Muscle layer of colon (tissue), 2 donors: ENCODE measurements around the gene DAB1.
"Not testable (repeated sequence)": the region's sequence is repeated elsewhere in the genome, so short reads cannot be mapped to it uniquely, and the experiment has no call there.

Source experiments
- H3K27ac ChIP-seq: one replicate; pipeline ENCODE4 v1.7.0; 2013; ENCODE audit warnings: low read depth, mild to moderate bottlenecking, low read length, moderate library complexity
- H3K27me3 ChIP-seq, 2 donors: one replicate each; pipeline ENCODE4 v1.7.0; 2013; ENCODE audit warnings: low read length in 2 of 2, mild to moderate bottlenecking in 2 of 2; ENCODE audit not compliant: insufficient read depth in 2 of 2, control insufficient read depth in 1 of 2
- H3K36me3 ChIP-seq: one replicate; pipeline ENCODE4 v1.7.0; 2013; ENCODE audit warnings: mild to moderate bottlenecking, low read length; ENCODE audit not compliant: insufficient read depth
- H3K4me1 ChIP-seq: one replicate; pipeline ENCODE4 v1.7.0; 2013; ENCODE audit warnings: mild to moderate bottlenecking, low read length; ENCODE audit not compliant: insufficient read depth
- H3K4me3 ChIP-seq, 2 donors: one replicate each; pipeline ENCODE4 v1.7.0; 2013; ENCODE audit warnings: low read length in 2 of 2, low read depth in 1 of 2, mild to moderate bottlenecking in 1 of 2, moderate library complexity in 1 of 2
- H3K9ac ChIP-seq: one replicate; pipeline ENCODE4 v1.7.0; 2013; ENCODE audit warnings: low read length
- H3K9me3 ChIP-seq: one replicate; pipeline ENCODE4 v1.7.0; 2013; ENCODE audit warnings: mild to moderate bottlenecking, low read length
- donor health status: abdominal sarcoma.
- donor health status: Adenocarcinoma of cecum.

Gene DAB1

GRCh38 chr1:57357462-57357861, 66.4 kb downstream of the DAB1 start:
- Histone ChIP-seq H3K4me3 (no peak overlapping the region), H3K27ac (no peak overlapping the region), H3K9ac (no peak overlapping the region), H3K27me3 (no peaks in the 10 kb centered on the region), H3K9me3 (no peaks in the 10 kb centered on the region), H3K36me3 (no peaks in the 10 kb centered on the region), H3K4me1 (no peaks in the 10 kb centered on the region)

- Histone ChIP-seq H3K36me3 (no peaks in the 10 kb centered on the region), H3K4me1 (no peaks in the 10 kb centered on the region), H3K27ac (no peak overlapping the region), H3K4me3 (no peak overlapping the region), H3K27me3 (no peaks in the 10 kb centered on the region), H3K9me3 (no peaks in the 10 kb centered on the region), H3K9ac (no peak overlapping the region)
Measured at GRCh38 chr1:57353654-57354053, 70.2 kb downstream of the DAB1 start.

GRCh38 chr1:57350610-57351009, 73.2 kb downstream of the DAB1 start:
- Histone ChIP-seq H3K4me1 (no peaks in the 10 kb centered on the region), H3K36me3 (no peaks in the 10 kb centered on the region), H3K27me3 (no peaks in the 10 kb centered on the region), H3K9me3 (no peaks in the 10 kb centered on the region), H3K27ac (no peak overlapping the region), H3K9ac (no peak overlapping the region), H3K4me3 (no peak overlapping the region)

- H3K27me3 ChIP-seq, result no peaks in the 10 kb centered on the region
- no peaks in the 10 kb centered on the region for H3K4me1 ChIP-seq
- H3K9ac ChIP-seq, result no peak overlapping the region
- H3K36me3 ChIP-seq, result no peaks in the 10 kb centered on the region
- no peaks in the 10 kb centered on the region for H3K9me3 ChIP-seq
- no peak overlapping the region for H3K27ac ChIP-seq
- H3K4me3 ChIP-seq, result no peak overlapping the region
Measured at GRCh38 chr1:57348921-57349320, 74.9 kb downstream of the DAB1 start.

- H3K9ac ChIP-seq, result no peak overlapping the region
Measured at GRCh38 chr1:57345916-57346315, 77.9 kb downstream of the DAB1 start.

GRCh38 chr1:57344265-57344664, 79.6 kb downstream of the DAB1 start:
- H3K36me3 ChIP-seq, result no peaks in the 10 kb centered on the region
- H3K9me3 ChIP-seq, result no peaks in the 10 kb centered on the region
- no peak overlapping the region for H3K4me3 ChIP-seq
- no peak overlapping the region for H3K27ac ChIP-seq
- H3K9ac ChIP-seq, result no peak overlapping the region
- H3K27me3 ChIP-seq, result no peaks in the 10 kb centered on the region
- H3K4me1 ChIP-seq, result no peaks in the 10 kb centered on the region

More at GRCh38 chr1:57345916-57346315, 77.9 kb downstream of the DAB1 start:
- Histone ChIP-seq H3K4me1 (no peaks in the 10 kb centered on the region), H3K9me3 (no peaks in the 10 kb centered on the region), H3K4me3 (no peak overlapping the region), H3K27me3 (no peaks in the 10 kb centered on the region), H3K36me3 (no peaks in the 10 kb centered on the region), H3K27ac (no peak overlapping the region)

- H3K4me1 ChIP-seq, H3K9me3 ChIP-seq, H3K4me3 ChIP-seq, H3K9ac ChIP-seq, H3K27me3 ChIP-seq, H3K36me3 ChIP-seq, H3K27ac ChIP-seq: not testable (repeated sequence)
Measured at GRCh38 chr1:57343298-57343915, 80.5 kb downstream of the DAB1 start.

- no peaks in the 10 kb centered on the region for H3K36me3 ChIP-seq
- H3K27ac ChIP-seq, result no peak overlapping the region
- no peaks in the 10 kb centered on the region for H3K27me3 ChIP-seq
- H3K4me1 ChIP-seq, result no peaks in the 10 kb centered on the region
- no peak overlapping the region for H3K4me3 ChIP-seq
- no peak overlapping the region for H3K9ac ChIP-seq
- H3K9me3 ChIP-seq, result no peaks in the 10 kb centered on the region
Measured at GRCh38 chr1:57341721-57342120, 82.1 kb downstream of the DAB1 start.

- Histone ChIP-seq H3K27ac (no peak overlapping the region), H3K4me3 (no peak overlapping the region), H3K9ac (no peak overlapping the region), H3K4me1 (no peaks in the 10 kb centered on the region), H3K27me3 (no peaks in the 10 kb centered on the region), H3K36me3 (no peaks in the 10 kb centered on the region), H3K9me3 (no peaks in the 10 kb centered on the region)
Measured at GRCh38 chr1:57340334-57341070, 83.4 kb downstream of the DAB1 start.

- H3K9ac ChIP-seq, result no peak overlapping the region
- H3K4me1 ChIP-seq, result no peaks in the 10 kb centered on the region
- H3K27me3 ChIP-seq, result no peaks in the 10 kb centered on the region
- no peaks in the 10 kb centered on the region for H3K36me3 ChIP-seq
- no peak overlapping the region for H3K4me3 ChIP-seq
- no peak overlapping the region for H3K27ac ChIP-seq
- no peaks in the 10 kb centered on the region for H3K9me3 ChIP-seq
Measured at GRCh38 chr1:57337623-57338022, 86.2 kb downstream of the DAB1 start.

- Histone ChIP-seq H3K9ac (no peak overlapping the region), H3K27ac (no peak overlapping the region), H3K27me3 (no peaks in the 10 kb centered on the region), H3K36me3 (no peaks in the 10 kb centered on the region), H3K4me3 (no peak overlapping the region), H3K9me3 (no peaks in the 10 kb centered on the region), H3K4me1 (no peaks in the 10 kb centered on the region)
Measured at GRCh38 chr1:57336793-57337192, 87.1 kb downstream of the DAB1 start.

GRCh38 chr1:57331620-57332019, 92.2 kb downstream of the DAB1 start:
- H3K9ac ChIP-seq, result no peak overlapping the region
- no peak overlapping the region for H3K4me3 ChIP-seq
- peaks cover 7% of the 10 kb centered on the region for H3K4me1 ChIP-seq
- H3K27me3 ChIP-seq, result no peaks in the 10 kb centered on the region
- no peak overlapping the region for H3K27ac ChIP-seq
- H3K9me3 ChIP-seq, result no peaks in the 10 kb centered on the region
- H3K36me3 ChIP-seq, result no peaks in the 10 kb centered on the region
